Liver (tissue), 9 donors: ENCODE results near the gene WNT16. TPM values are rescaled to one million over a fixed set of nuclear protein-coding genes. Genes with fewer than 3 reads are reported as not detected.

Source experiments
- DNase-seq: peaks from one replicate; pipeline ENCODE4 v3.0.0-alpha.2; 2017; ENCODE audit warnings: low spot score
- H3K27ac ChIP-seq, 2 donors: one replicate each; pipeline ENCODE4 v1.7.0; 2013; ENCODE audit warnings: inconsistent platforms in 2 of 2, low read length in 2 of 2, control low read depth in 1 of 2, low read depth in 1 of 2, mild to moderate bottlenecking in 1 of 2
- H3K27me3 ChIP-seq, 4 donors: one replicate each; pipeline versions ENCODE4 v1.6.1 to v1.7.0; 2013; ENCODE audit warnings: low read length in 3 of 4, inconsistent platforms in 1 of 4, mild to moderate bottlenecking in 1 of 4, moderate library complexity in 1 of 4; ENCODE audit not compliant: control insufficient read depth in 4 of 4, insufficient read depth in 4 of 4
- H3K36me3 ChIP-seq, 4 donors: one replicate each; pipeline versions ENCODE4 v1.6.1 to v1.7.0; 2013; ENCODE audit warnings: low read length in 3 of 4, mild to moderate bottlenecking in 3 of 4, low read depth in 1 of 4, moderate library complexity in 1 of 4; ENCODE audit not compliant: control insufficient read depth in 4 of 4, insufficient read depth in 3 of 4
- H3K4me1 ChIP-seq, 4 donors: one replicate each; pipeline versions ENCODE4 v1.6.1 to v1.7.0; 2013; ENCODE audit warnings: low read length in 3 of 4, mild to moderate bottlenecking in 3 of 4, moderate library complexity in 1 of 4; ENCODE audit not compliant: control insufficient read depth in 4 of 4, insufficient read depth in 4 of 4
- H3K4me3 ChIP-seq, 3 donors: one replicate each; pipeline versions ENCODE4 v1.6.1 to v1.7.0; 2013; ENCODE audit warnings: low read length in 3 of 3, control low read depth in 1 of 3, low read depth in 1 of 3, mild to moderate bottlenecking in 1 of 3
- H3K9ac ChIP-seq, 2 donors: one replicate each; pipeline ENCODE4 v1.7.0; 2013; ENCODE audit warnings: low read length in 2 of 2, mild to moderate bottlenecking in 2 of 2, moderate library complexity in 2 of 2, control low read depth in 1 of 2, low read depth in 1 of 2
- H3K9me3 ChIP-seq, 4 donors: one replicate each; pipeline versions ENCODE4 v1.6.1 to v1.7.0; 2013; ENCODE audit warnings: low read length in 3 of 4; ENCODE audit not compliant: control insufficient read depth in 4 of 4
- ATF3 ChIP-seq: IDR thresholded peaks from 2 replicates; pipeline ENCODE4 v1.6.1; 2016; ENCODE audit warnings: antibody characterized with exemption
- CTCF ChIP-seq: fragments of 150-350 bp; IDR thresholded peaks from 2 replicates; pipeline ENCODE4 v1.5.1; 2017; ENCODE audit warnings: improper control_type of control experiment, low read depth, low read length; ENCODE audit not compliant: missing input control
- EGR1 ChIP-seq, 2 donors: IDR thresholded peaks; 2 replicates each; pipeline ENCODE4 v1.6.1; 2016 to 2018; ENCODE audit warnings: antibody characterized with exemption in 2 of 2, low read depth in 2 of 2
- FOXA1 ChIP-seq: IDR thresholded peaks from 2 replicates; pipeline ENCODE4 v1.6.1; 2016; ENCODE audit warnings: antibody characterized with exemption
- FOXA2 ChIP-seq: IDR thresholded peaks from 2 replicates; pipeline ENCODE4 v1.6.1; 2016; ENCODE audit warnings: antibody characterized with exemption
- GABPA ChIP-seq, 2 donors: IDR thresholded peaks in 1 of 2; conservative IDR thresholded peaks in 1 of 2; 2 replicates each; pipeline ENCODE4 v1.6.1; 2016; ENCODE audit warnings: antibody characterized with exemption in 2 of 2, mild to moderate bottlenecking in 1 of 2, moderate library complexity in 1 of 2
- HNF4A ChIP-seq, 2 donors: conservative IDR thresholded peaks; 2 replicates each; pipeline ENCODE4 v1.6.1; 2016; ENCODE audit warnings: antibody characterized with exemption in 2 of 2, mild to moderate bottlenecking in 2 of 2
- HNF4G ChIP-seq: IDR thresholded peaks from 2 replicates; pipeline ENCODE4 v1.6.1; 2016; ENCODE audit warnings: antibody characterized with exemption
- JUND ChIP-seq, 2 donors: IDR thresholded peaks; 2 replicates each; pipeline ENCODE4 v1.6.1; 2016; ENCODE audit warnings: antibody characterized with exemption in 2 of 2
- MAX ChIP-seq: IDR thresholded peaks from 2 replicates; pipeline ENCODE4 v1.6.1; 2016; ENCODE audit warnings: antibody characterized with exemption
- NR2F2 ChIP-seq: IDR thresholded peaks from 2 replicates; pipeline ENCODE4 v1.6.1; 2016; ENCODE audit warnings: antibody characterized with exemption
- RAD21 ChIP-seq, 2 donors: IDR thresholded peaks; 2 replicates each; pipeline ENCODE4 v1.6.1; 2016; ENCODE audit warnings: antibody characterized with exemption in 2 of 2, mild to moderate bottlenecking in 2 of 2
- REST ChIP-seq: IDR thresholded peaks from 2 replicates; pipeline ENCODE4 v1.6.1; 2016; ENCODE audit warnings: antibody characterized with exemption, mild to moderate bottlenecking
- RXRA ChIP-seq, 2 donors: IDR thresholded peaks; 2 replicates each; pipeline ENCODE4 v1.6.1; 2017 to 2018; ENCODE audit warnings: antibody characterized with exemption in 2 of 2, mild to moderate bottlenecking in 1 of 2
- SP1 ChIP-seq: IDR thresholded peaks from 2 replicates; pipeline ENCODE4 v1.6.1; 2018; ENCODE audit warnings: antibody characterized with exemption, mild to moderate bottlenecking
- TAF1 ChIP-seq: conservative IDR thresholded peaks from 2 replicates; pipeline ENCODE4 v1.6.1; 2016; ENCODE audit warnings: antibody characterized with exemption, mild to moderate bottlenecking
- YY1 ChIP-seq: IDR thresholded peaks from 2 replicates; pipeline ENCODE4 v1.6.1; 2016; ENCODE audit warnings: antibody characterized with exemption, mild to moderate bottlenecking
- ZBTB33 ChIP-seq: IDR thresholded peaks from 2 replicates; pipeline ENCODE4 v1.6.1; 2016; ENCODE audit warnings: antibody characterized with exemption
- WGBS: extraction: QIAGEN DNeasy Blood & Tissue Kit; methylation state at CpG from one replicate; pipeline ENCODE4 v1.1.7; 2013; 5-methylcytosine and 5-hydroxymethylcytosine counted together
- polyA plus RNA-seq, 2 donors: library from polyadenylated mRNA; stranded (reverse) in 1 of 2; unstranded in 1 of 2; fragments of 200-250 nt in 1 of 2; fragments of >200 nt in 1 of 2; fragmentation: Nextera tagmentation in 1 of 2; extraction: Ambion mirVana in 1 of 2; gene quantifications; one replicate each; pipeline versions ENCODE4 v1.2.1 to v1.2.3, GENCODE V29; 2013 to 2015
- total RNA-seq, 2 donors: library from RNA; depleted of rRNA; stranded (reverse); fragments of >200 nt; gene quantifications; one replicate each; pipeline ENCODE4 v1.2.3, GENCODE V29; 2014
- donor health status: healthy.
- donor health status: healthy.
- donor health status: healthy.
- donor health status: healthy.
- donor health status: healthy.

WNT16 gene
- total and polyA plus RNA-seq, 4 donors: not detected

- 95% methylated on average over 4 of the region's 4 CpGs for WGBS
- Histone ChIP-seq H3K9ac (no peak overlapping the region), H3K4me1 (peaks cover 0 to 7% (median 5%) of the 10 kb centered on the region in 4 donors), H3K36me3 (peaks cover 0 to 23% (median 12%) of the 10 kb centered on the region in 4 donors), H3K27me3 (no peaks in the 10 kb centered on the region), H3K27ac (no peak overlapping the region), H3K4me3 (no peak overlapping the region), H3K9me3 (no peaks in the 10 kb centered on the region)
- TF ChIP-seq SP1 (no peak), MAX (no peak), CTCF (no peak), GABPA (IDR thresholded peaks at IDR 0.05 in 1 of 2, conservative IDR thresholded peaks at IDR 0.05 in 1 of 2) (no peak), TAF1 (no peak), ATF3 (no peak), FOXA1 (no peak), RAD21 (IDR thresholded peaks at IDR 0.05) (no peak), RXRA (IDR thresholded peaks at IDR 0.05) (no peak), EGR1 (IDR thresholded peaks at IDR 0.05; ENCODE audit: low read depth in 2 of 2) (no peak), YY1 (no peak), FOXA2 (no peak), NR2F2 (no peak), HNF4A (conservative IDR thresholded peaks at IDR 0.05) (no peak), REST (no peak), ZBTB33 (no peak), HNF4G (no peak), JUND (IDR thresholded peaks at IDR 0.05) (no peak)
- DNase-seq: no peak
Observed at GRCh38 chr7:121279822-121280221, 49.0 kb upstream of the WNT16 start.
